HCT116 (cell line): ENCODE measurements around the gene ACTR6. TPM values are rescaled to one million over a fixed set of nuclear protein-coding genes. Genes with fewer than 3 reads are reported as not detected.

Experiments
- ATAC-seq: fragments of 200-7000 bp; cut with Tn5 transposase; 2 replicates; pipeline ENCODE4 v1.9.1; 2020; ENCODE audit warnings: mild to moderate bottlenecking, moderate library complexity
- BruUV-seq: library from RNA; stranded (reverse); fragments of 400-500 nt; replicated peaks from 2 replicates; lab custom pipeline; 2021; lab: Mats Ljungman, UMichigan
- CTCF ChIA-PET: fragments of 300-600 bp; sonication (Branson Sonifier 250); formaldehyde crosslinking; loops from one replicate; lab custom pipeline; 2021; ENCODE audit warnings: antibody characterized with exemption; lab: Charles Lee
- POLR2A ChIA-PET: fragments of 300-600, 350-600 bp; sonication (Branson Sonifier 250); formaldehyde crosslinking; loops from one replicate; lab custom pipeline; 2021; ENCODE audit warnings: antibody characterized with exemption; lab: Charles Lee
- RAD21 ChIA-PET, 2 experiments: fragments of 300-600 bp; sonication (Branson Sonifier 250); formaldehyde crosslinking; loops; one replicate each; lab custom pipeline; 2023; ENCODE audit warnings: low total read pairs in 2 of 2; ENCODE audit not compliant: uncharacterized antibody in 2 of 2, unreplicated experiment in 2 of 2, low non-redundant PET in 1 of 2; lab: Charles Lee
- DNase-seq: peaks from one replicate; pipeline ENCODE4 v3.0.0-alpha.2; 2010; ENCODE audit warnings: low read depth, low spot score
- H2AFZ ChIP-seq: fragments of 200-600 bp; shearing (Covaris generic), sonication (generic); 2 replicates; pipeline ENCODE4 v1.6.1; 2017; ENCODE audit warnings: low read depth, mixed run types, mixed read lengths, antibody characterized with exemption, low read length; ENCODE audit not compliant: poor library complexity, severe bottlenecking
- H3K27ac ChIP-seq: 2 replicates; pipeline ENCODE4 v1.5.1; 2012; ENCODE audit warnings: low read depth, low read length
- H3K27me3 ChIP-seq: fragments of 200-600 bp; sonication (generic); 2 replicates; pipeline ENCODE4 v1.6.1; 2016; ENCODE audit warnings: mixed run types, low read length, mixed read lengths; ENCODE audit not compliant: insufficient read depth
- H3K36me3 ChIP-seq, 2 experiments: fragments of 200-500 bp in 1 of 2; fragments of 200-600 bp in 1 of 2; sonication (Bioruptor generic) in 1 of 2; sonication (generic) in 1 of 2; 2 replicates each; pipeline versions ENCODE4 v1.5.1 to v1.6.1; 2014 to 2016; ENCODE audit warnings: low read length in 2 of 2, inconsistent platforms in 1 of 2, mixed read lengths in 1 of 2, mixed run types in 1 of 2; ENCODE audit not compliant: insufficient read depth in 2 of 2, control insufficient read depth in 1 of 2
- H3K4me1 ChIP-seq, 2 experiments: fragments of 200-600 bp in 1 of 2; sonication (generic) in 1 of 2; 2 replicates each; pipeline versions ENCODE4 v1.5.1 to v1.6.1; 2012 to 2017; ENCODE audit warnings: low read length in 2 of 2, inconsistent platforms in 1 of 2, mild to moderate bottlenecking in 1 of 2, mixed read lengths in 1 of 2, mixed run types in 1 of 2, moderate library complexity in 1 of 2; ENCODE audit not compliant: insufficient read depth in 2 of 2, control insufficient read depth in 1 of 2
- H3K4me2 ChIP-seq: fragments of 200-600 bp; sonication (generic); 2 replicates; pipeline ENCODE4 v1.6.1; 2017; ENCODE audit warnings: mixed run types, low read length, mixed read lengths
- H3K4me3 ChIP-seq, 2 experiments: fragments of 200-600 bp in 1 of 2; sonication (generic) in 1 of 2; replicated peaks in 1 of 2; 2 replicates each; pipeline ENCODE4 v1.5.1; 2011 to 2016; ENCODE audit warnings: low read length in 2 of 2, control low read depth in 1 of 2, low read depth in 1 of 2, mild to moderate bottlenecking in 1 of 2, mixed read lengths in 1 of 2, mixed run types in 1 of 2
- H3K79me2 ChIP-seq: fragments of 200-600 bp; sonication (generic); 2 replicates; pipeline ENCODE4 v1.6.1; 2017; ENCODE audit warnings: mild to moderate bottlenecking, mixed run types, low read length, moderate library complexity, mixed read lengths; ENCODE audit not compliant: insufficient read depth
- H3K9ac ChIP-seq: fragments of 200-600 bp; sonication (generic); 2 replicates; pipeline ENCODE4 v1.6.1; 2016; ENCODE audit warnings: low read length, mixed read lengths
- H3K9me2 ChIP-seq: fragments of 200-600 bp; sonication (generic), shearing (Covaris generic); 2 replicates; pipeline ENCODE4 v1.6.1; 2017; ENCODE audit warnings: mixed run types, mild to moderate bottlenecking, moderate library complexity; ENCODE audit not compliant: insufficient read depth
- H3K9me3 ChIP-seq, 2 experiments: fragments of 200-500 bp in 1 of 2; fragments of 200-600 bp in 1 of 2; sonication (Bioruptor generic) in 1 of 2; sonication (generic) in 1 of 2; 2 replicates each; pipeline ENCODE4 v1.6.1; 2014 to 2017; ENCODE audit warnings: low read length in 2 of 2, mixed read lengths in 2 of 2, inconsistent platforms in 1 of 2, low read depth in 1 of 2, mild to moderate bottlenecking in 1 of 2, mixed run types in 1 of 2, moderate library complexity in 1 of 2; ENCODE audit not compliant: control insufficient read depth in 1 of 2, insufficient read depth in 1 of 2
- H4K20me1 ChIP-seq: fragments of 200-600 bp; sonication (generic), shearing (Covaris generic); 2 replicates; pipeline ENCODE4 v1.6.1; 2017; ENCODE audit warnings: mixed run types, mild to moderate bottlenecking, moderate library complexity; ENCODE audit not compliant: insufficient read depth
- EGR1 ChIP-seq: IDR thresholded peaks from 2 replicates; pipeline ENCODE4 v1.6.1; 2012; ENCODE audit warnings: low read depth
- ELF1 ChIP-seq: IDR thresholded peaks from 2 replicates; pipeline ENCODE4 v1.6.1; 2012; ENCODE audit warnings: low read depth, borderline replicate concordance
- EZH2 ChIP-seq: fragments of 200-600 bp; sonication (generic); IDR thresholded peaks from 2 replicates; pipeline ENCODE4 v1.6.1; 2017; ENCODE audit warnings: antibody characterized with exemption, mixed run types
- FOSL1 ChIP-seq: IDR thresholded peaks from 2 replicates; pipeline ENCODE4 v1.6.1; 2012; ENCODE audit warnings: low read depth
- JUND ChIP-seq: IDR thresholded peaks from 2 replicates; pipeline ENCODE4 v1.6.1; 2012
- POLR2A ChIP-seq: IDR thresholded peaks from 2 replicates; pipeline ENCODE4 v1.7.0; 2011; ENCODE audit warnings: borderline replicate concordance; ENCODE audit not compliant: insufficient read depth, insufficient read length; ENCODE audit errors: extremely low read depth
- POLR2AphosphoS5 ChIP-seq: IDR thresholded peaks from 2 replicates; pipeline ENCODE4 v1.6.1; 2011; ENCODE audit warnings: mild to moderate bottlenecking, low read depth, low read length, moderate library complexity
- RAD21 ChIP-seq: IDR thresholded peaks from 2 replicates; pipeline ENCODE4 v1.6.1; 2012; ENCODE audit warnings: low read depth, mild to moderate bottlenecking
- SIN3A ChIP-seq: IDR thresholded peaks from 2 replicates; pipeline ENCODE4 v1.6.1; 2012; ENCODE audit warnings: low read depth
- SP1 ChIP-seq: IDR thresholded peaks from 2 replicates; pipeline ENCODE4 v1.6.1; 2012; ENCODE audit warnings: low read depth
- SRF ChIP-seq: IDR thresholded peaks from 2 replicates; pipeline ENCODE4 v1.6.1; 2012; ENCODE audit warnings: low read depth
- TCF7L2 ChIP-seq: IDR thresholded peaks from 2 replicates; pipeline ENCODE4 v1.7.0; 2011; ENCODE audit warnings: borderline replicate concordance, inconsistent platforms; ENCODE audit not compliant: insufficient read depth, insufficient read length; ENCODE audit errors: extremely low read depth
- ZNF274 ChIP-seq: fragments of 200-500 bp; sonication (Bioruptor generic); IDR thresholded peaks from 2 replicates; pipeline ENCODE4 v1.6.1; 2014; ENCODE audit warnings: mild to moderate bottlenecking, low read depth, low read length, inconsistent platforms
- intact Hi-C: fragments of 100-400 bp; cut with micrococcal nuclease; formaldehyde crosslinking; loops from 2 replicates; pipeline ENCODE4 v1.10.0; 2022
- total RNA-seq: library from RNA; stranded (reverse); gene quantifications from one replicate; pipeline ENCODE4 v1.2.1, GENCODE V29; 2021; ENCODE audit not compliant: unreplicated experiment
- TF ChIP-seq, protein P1 (sequence below): IDR thresholded peaks from 2 replicates; pipeline ENCODE4 v1.6.1; 2012; ENCODE audit warnings: low read depth
- TF ChIP-seq, protein P2 (sequence below): IDR thresholded peaks from 2 replicates; pipeline ENCODE4 v1.6.1; 2011; ENCODE audit warnings: mild to moderate bottlenecking, low read length, moderate library complexity; ENCODE audit not compliant: insufficient replicate concordance; ENCODE audit errors: extremely low read depth
- TF ChIP-seq, protein P3 (sequence below): IDR thresholded peaks from 2 replicates; pipeline ENCODE4 v1.6.1; 2012

Gene ACTR6
- total RNA-seq, 1 experiment from 2014 or later: 40.4 TPM

DNA sequence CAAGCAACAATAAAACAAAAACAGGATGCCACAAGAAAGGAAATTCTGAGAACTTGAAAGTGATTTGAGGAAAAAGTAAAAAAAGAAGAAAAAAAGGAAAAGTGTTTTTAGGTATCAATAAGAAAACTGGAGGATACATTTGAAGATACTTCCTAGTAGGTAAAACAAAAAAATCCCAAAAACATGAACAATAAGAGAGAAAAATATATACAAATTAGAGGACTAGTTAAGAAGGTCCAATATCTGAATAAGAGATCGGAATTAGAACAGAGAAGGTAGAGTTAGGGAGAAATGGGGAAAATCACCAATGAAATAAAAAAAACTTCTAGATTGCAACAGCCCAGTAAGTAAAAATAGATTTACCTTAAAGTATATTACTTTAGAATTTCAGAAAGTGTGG is 57.5 kb downstream of the ACTR6 start:
- no peaks in the 10 kb centered on the region for H4K20me1 ChIP-seq
- CTCF ChIA-PET: no interaction called here
- no peak overlapping the region for H3K4me2 ChIP-seq
- no peaks in the 10 kb centered on the region for H3K79me2 ChIP-seq
- no peaks in the 10 kb centered on the region for H3K9me3 ChIP-seq
- intact Hi-C loops: no loop called here
- RAD21 ChIA-PET: no interaction called here
- H2AFZ ChIP-seq: no peak overlapping the region
- H3K4me1 ChIP-seq: no peaks in the 10 kb centered on the region
- TF ChIP-seq ZNF274 (no peak), ELF1 (no peak), EZH2 (no peak), FOSL1 (no peak), SIN3A (no peak), POLR2AphosphoS5 (no peak), SP1 (no peak), RAD21 (no peak), JUND (no peak), SRF (no peak), EGR1 (no peak), POLR2A (no peak), TCF7L2 (no peak)
- TF ChIP-seq, protein P1, sequence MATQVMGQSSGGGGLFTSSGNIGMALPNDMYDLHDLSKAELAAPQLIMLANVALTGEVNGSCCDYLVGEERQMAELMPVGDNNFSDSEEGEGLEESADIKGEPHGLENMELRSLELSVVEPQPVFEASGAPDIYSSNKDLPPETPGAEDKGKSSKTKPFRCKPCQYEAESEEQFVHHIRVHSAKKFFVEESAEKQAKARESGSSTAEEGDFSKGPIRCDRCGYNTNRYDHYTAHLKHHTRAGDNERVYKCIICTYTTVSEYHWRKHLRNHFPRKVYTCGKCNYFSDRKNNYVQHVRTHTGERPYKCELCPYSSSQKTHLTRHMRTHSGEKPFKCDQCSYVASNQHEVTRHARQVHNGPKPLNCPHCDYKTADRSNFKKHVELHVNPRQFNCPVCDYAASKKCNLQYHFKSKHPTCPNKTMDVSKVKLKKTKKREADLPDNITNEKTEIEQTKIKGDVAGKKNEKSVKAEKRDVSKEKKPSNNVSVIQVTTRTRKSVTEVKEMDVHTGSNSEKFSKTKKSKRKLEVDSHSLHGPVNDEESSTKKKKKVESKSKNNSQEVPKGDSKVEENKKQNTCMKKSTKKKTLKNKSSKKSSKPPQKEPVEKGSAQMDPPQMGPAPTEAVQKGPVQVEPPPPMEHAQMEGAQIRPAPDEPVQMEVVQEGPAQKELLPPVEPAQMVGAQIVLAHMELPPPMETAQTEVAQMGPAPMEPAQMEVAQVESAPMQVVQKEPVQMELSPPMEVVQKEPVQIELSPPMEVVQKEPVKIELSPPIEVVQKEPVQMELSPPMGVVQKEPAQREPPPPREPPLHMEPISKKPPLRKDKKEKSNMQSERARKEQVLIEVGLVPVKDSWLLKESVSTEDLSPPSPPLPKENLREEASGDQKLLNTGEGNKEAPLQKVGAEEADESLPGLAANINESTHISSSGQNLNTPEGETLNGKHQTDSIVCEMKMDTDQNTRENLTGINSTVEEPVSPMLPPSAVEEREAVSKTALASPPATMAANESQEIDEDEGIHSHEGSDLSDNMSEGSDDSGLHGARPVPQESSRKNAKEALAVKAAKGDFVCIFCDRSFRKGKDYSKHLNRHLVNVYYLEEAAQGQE: no peak
- TF ChIP-seq, protein P2, sequence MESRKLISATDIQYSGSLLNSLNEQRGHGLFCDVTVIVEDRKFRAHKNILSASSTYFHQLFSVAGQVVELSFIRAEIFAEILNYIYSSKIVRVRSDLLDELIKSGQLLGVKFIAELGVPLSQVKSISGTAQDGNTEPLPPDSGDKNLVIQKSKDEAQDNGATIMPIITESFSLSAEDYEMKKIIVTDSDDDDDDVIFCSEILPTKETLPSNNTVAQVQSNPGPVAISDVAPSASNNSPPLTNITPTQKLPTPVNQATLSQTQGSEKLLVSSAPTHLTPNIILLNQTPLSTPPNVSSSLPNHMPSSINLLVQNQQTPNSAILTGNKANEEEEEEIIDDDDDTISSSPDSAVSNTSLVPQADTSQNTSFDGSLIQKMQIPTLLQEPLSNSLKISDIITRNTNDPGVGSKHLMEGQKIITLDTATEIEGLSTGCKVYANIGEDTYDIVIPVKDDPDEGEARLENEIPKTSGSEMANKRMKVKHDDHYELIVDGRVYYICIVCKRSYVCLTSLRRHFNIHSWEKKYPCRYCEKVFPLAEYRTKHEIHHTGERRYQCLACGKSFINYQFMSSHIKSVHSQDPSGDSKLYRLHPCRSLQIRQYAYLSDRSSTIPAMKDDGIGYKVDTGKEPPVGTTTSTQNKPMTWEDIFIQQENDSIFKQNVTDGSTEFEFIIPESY: no peak
- TF ChIP-seq, protein P3, sequence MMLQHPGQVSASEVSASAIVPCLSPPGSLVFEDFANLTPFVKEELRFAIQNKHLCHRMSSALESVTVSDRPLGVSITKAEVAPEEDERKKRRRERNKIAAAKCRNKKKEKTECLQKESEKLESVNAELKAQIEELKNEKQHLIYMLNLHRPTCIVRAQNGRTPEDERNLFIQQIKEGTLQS: no peak
- ATAC-seq (no peak), DNase-seq (no peak)
- no peak overlapping the region for H3K9ac ChIP-seq
- H3K27me3 ChIP-seq: no peaks in the 10 kb centered on the region
- POLR2A ChIA-PET: no interaction called here
- no peaks in the 10 kb centered on the region for H3K36me3 ChIP-seq
- H3K27ac ChIP-seq: no peak overlapping the region
- no peak overlapping the region for H3K4me3 ChIP-seq
- BruUV-seq: no TSS peak
- no peaks in the 10 kb centered on the region for H3K9me2 ChIP-seq
